Fibroblast of lung (primary cell): ENCODE measurements around the gene C2orf78. TPM values are rescaled to one million over a fixed set of nuclear protein-coding genes. Genes with fewer than 3 reads are reported as not detected.
"Not testable (repeated sequence)": the region's sequence is repeated elsewhere in the genome, so short reads cannot be mapped to it uniquely, and the experiment has no call there.

Experiments
- DNase-seq, 2 donors: peaks; one replicate each; pipeline versions ENCODE4 v3.0.0 to v3.0.0-alpha.2; 2010; ENCODE audit warnings: low read depth in 2 of 2
- H2AFZ ChIP-seq: 2 replicates; pipeline ENCODE4 v1.5.1; 2012; ENCODE audit warnings: low read length, control low read depth, inconsistent platforms
- H3K27ac ChIP-seq: 2 replicates; pipeline ENCODE4 v1.5.1; 2011; ENCODE audit warnings: low read length, control low read depth; ENCODE audit not compliant: insufficient read depth
- H3K27me3 ChIP-seq: 2 replicates; pipeline ENCODE4 v1.5.1; 2011; ENCODE audit warnings: mild to moderate bottlenecking, low read length; ENCODE audit not compliant: control insufficient read depth, insufficient read depth
- H3K36me3 ChIP-seq: 2 replicates; pipeline ENCODE4 v1.5.1; 2011; ENCODE audit warnings: low read length; ENCODE audit not compliant: control insufficient read depth, insufficient read depth
- H3K4me1 ChIP-seq: 2 replicates; pipeline ENCODE4 v1.5.1; 2011; ENCODE audit warnings: low read length; ENCODE audit not compliant: control insufficient read depth, insufficient read depth; ENCODE audit errors: extremely low read depth
- H3K4me2 ChIP-seq: 2 replicates; pipeline ENCODE4 v1.5.1; 2011; ENCODE audit warnings: low read length, control low read depth; ENCODE audit not compliant: insufficient read depth; ENCODE audit errors: extremely low read depth
- H3K4me3 ChIP-seq, 4 experiments: fragments of 200-600 bp in 1 of 4; sonication (generic) in 1 of 4; replicated peaks in 1 of 4; 2 replicates each; pipeline ENCODE4 v1.5.1; 2011 to 2016; ENCODE audit warnings: low read length in 4 of 4, low read depth in 3 of 4, mild to moderate bottlenecking in 3 of 4, control low read depth in 2 of 4, inconsistent platforms in 1 of 4, mixed read lengths in 1 of 4; ENCODE audit not compliant: insufficient read depth in 1 of 4; ENCODE audit errors: control extremely low read depth in 1 of 4
- H3K79me2 ChIP-seq: 2 replicates; pipeline ENCODE4 v1.5.1; 2012; ENCODE audit warnings: mild to moderate bottlenecking, low read length, inconsistent platforms; ENCODE audit not compliant: control insufficient read depth, insufficient read depth
- H3K9ac ChIP-seq: 2 replicates; pipeline ENCODE4 v1.5.1; 2011; ENCODE audit warnings: mild to moderate bottlenecking, low read length, control low read depth; ENCODE audit not compliant: insufficient read depth
- H3K9me3 ChIP-seq: 2 replicates; pipeline ENCODE4 v1.5.1; 2012; ENCODE audit warnings: low read depth, low read length; ENCODE audit not compliant: control insufficient read depth, insufficient read depth
- H4K20me1 ChIP-seq: 2 replicates; pipeline ENCODE4 v1.5.1; 2011; ENCODE audit warnings: low read length; ENCODE audit not compliant: control insufficient read depth, insufficient read depth; ENCODE audit errors: extremely low read depth
- EZH2 ChIP-seq: IDR thresholded peaks from 2 replicates; pipeline ENCODE4 v1.5.1; 2012; ENCODE audit warnings: low read length, control low read depth, mild to moderate bottlenecking; ENCODE audit errors: missing control alignments
- polyA plus RNA-seq, 2 donors: library from polyadenylated mRNA; depleted of rRNA in 1 of 2; stranded (reverse) in 1 of 2; unstranded in 1 of 2; fragments of >200 nt; gene quantifications; 2 replicates each; pipeline ENCODE4 v1.2.1, GENCODE V29; 2011 to 2012; ENCODE audit warnings: missing spikeins in 1 of 2
- total RNA-seq: library from RNA; depleted of rRNA; stranded (reverse); fragments of >200 nt; gene quantifications from 2 replicates; pipeline ENCODE4 v1.2.1, GENCODE V29; 2014
- TF ChIP-seq, protein P1 (sequence below), 2 donors: IDR thresholded peaks in 1 of 2; conservative IDR thresholded peaks in 1 of 2; 1 replicate in 1 of 2; 2 replicates in 1 of 2; pipeline ENCODE4 v1.5.1; 2011 to 2012; ENCODE audit warnings: low read length in 2 of 2, control low read depth in 1 of 2, inconsistent platforms in 1 of 2, low read depth in 1 of 2, mild to moderate bottlenecking in 1 of 2

The C2orf78 gene
- total and polyA plus RNA-seq, 2 donors (not counting 1 experiment from before 2014, with no cell fraction given), result not detected

DNA sequence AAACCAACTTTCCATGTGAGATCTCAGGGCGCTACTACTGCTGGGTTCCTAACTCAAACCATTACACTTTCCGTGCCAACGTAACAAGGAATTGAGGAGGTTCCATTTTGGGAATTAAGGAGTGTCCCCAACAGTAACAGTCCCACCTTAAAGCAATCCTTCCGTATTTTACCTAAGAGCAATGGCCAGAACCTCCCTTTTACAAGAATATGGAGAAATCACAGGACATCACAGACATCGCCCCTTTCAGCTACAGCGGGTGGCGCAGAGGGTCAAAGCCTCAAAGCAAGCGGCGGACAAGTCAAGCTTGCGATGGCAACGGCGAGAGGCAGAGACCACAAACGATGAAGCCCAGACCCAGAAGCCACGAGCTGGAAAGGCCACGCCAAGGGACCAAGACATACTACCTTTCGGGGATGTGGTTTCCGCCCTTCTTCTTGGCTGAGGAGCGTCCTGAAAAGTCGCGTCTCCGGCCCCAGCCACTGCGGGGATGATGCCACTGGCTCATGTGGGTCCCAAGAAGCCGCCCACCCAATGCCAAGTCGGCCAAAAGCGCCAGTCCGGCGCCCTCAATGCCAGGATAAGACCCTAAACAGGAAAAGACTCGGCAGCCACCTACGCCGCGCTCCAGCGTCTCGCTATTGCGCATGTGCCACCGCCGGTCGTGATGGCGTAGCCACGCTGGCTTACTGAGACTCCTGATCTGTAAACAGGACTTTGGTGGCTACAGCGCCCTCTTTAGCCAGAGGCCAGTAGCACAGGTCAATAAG lies 4.3 kb upstream of the C2orf78 start, which contains the start of gene DUSP11:
DUSP11 (minus strand) TSS at position 637 of the 770 bp plus-strand sequence; CDS start at position 508, 129 bp downstream.
- no peaks in the 10 kb centered on the region for H4K20me1 ChIP-seq

DNA sequence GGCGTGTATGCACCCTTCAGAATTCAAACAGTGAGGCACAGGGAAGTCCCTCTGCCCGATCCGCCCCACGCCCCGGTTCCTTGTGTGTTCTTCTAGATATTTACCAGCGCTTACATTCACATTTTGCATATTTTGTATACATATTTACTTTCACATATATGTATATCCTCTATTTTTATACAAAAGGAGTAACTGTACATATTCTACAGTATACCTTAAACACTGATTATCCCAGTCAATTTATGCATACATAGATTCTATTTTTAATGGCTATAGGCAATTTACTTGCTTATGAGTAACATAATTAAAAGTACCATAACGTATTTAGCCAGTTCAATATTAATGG lies 3.8 kb upstream of the C2orf78 start:
- H3K9ac ChIP-seq, result peak overlapping the region; percentile 93
- TF ChIP-seq, protein P1, sequence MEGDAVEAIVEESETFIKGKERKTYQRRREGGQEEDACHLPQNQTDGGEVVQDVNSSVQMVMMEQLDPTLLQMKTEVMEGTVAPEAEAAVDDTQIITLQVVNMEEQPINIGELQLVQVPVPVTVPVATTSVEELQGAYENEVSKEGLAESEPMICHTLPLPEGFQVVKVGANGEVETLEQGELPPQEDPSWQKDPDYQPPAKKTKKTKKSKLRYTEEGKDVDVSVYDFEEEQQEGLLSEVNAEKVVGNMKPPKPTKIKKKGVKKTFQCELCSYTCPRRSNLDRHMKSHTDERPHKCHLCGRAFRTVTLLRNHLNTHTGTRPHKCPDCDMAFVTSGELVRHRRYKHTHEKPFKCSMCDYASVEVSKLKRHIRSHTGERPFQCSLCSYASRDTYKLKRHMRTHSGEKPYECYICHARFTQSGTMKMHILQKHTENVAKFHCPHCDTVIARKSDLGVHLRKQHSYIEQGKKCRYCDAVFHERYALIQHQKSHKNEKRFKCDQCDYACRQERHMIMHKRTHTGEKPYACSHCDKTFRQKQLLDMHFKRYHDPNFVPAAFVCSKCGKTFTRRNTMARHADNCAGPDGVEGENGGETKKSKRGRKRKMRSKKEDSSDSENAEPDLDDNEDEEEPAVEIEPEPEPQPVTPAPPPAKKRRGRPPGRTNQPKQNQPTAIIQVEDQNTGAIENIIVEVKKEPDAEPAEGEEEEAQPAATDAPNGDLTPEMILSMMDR (conservative IDR thresholded peaks at IDR 0.05 in 1 of 2, IDR thresholded peaks at IDR 0.05 in 1 of 2; ENCODE audit: low read depth in 1 of 2, low read length in 2 of 2), result no peak
- no peak for TF ChIP-seq EZH2

More for the DNA sequence above, 4.3 kb upstream of the C2orf78 start, which contains the start of gene DUSP11:
- peak; percentile 85 to 93 for DNase-seq
- H2AFZ ChIP-seq, result peak within 1 kb of the TSS; percentile 100
- H3K36me3 ChIP-seq, result no peaks in the 10 kb centered on the region
- peak within 1 kb of the TSS; percentile 93 for H3K9ac ChIP-seq
- peak within 1 kb of the TSS; percentile 68 to 100 (median 100) for H3K4me3 ChIP-seq
- H3K4me2 ChIP-seq, result peak within 1 kb of the TSS; percentile 85
- H3K27ac ChIP-seq, result peak within 1 kb of the TSS; percentile 96
- H3K79me2 ChIP-seq, result peaks cover 21% of the 10 kb centered on the region
- H3K9me3 ChIP-seq, result no peaks in the 10 kb centered on the region
- TF ChIP-seq, protein P1 (conservative IDR thresholded peaks at IDR 0.05 in 1 of 2, IDR thresholded peaks at IDR 0.05 in 1 of 2; ENCODE audit: low read depth in 1 of 2, low read length in 2 of 2), result peak; percentile 93 to 96
- no peak for TF ChIP-seq EZH2
- H3K4me1 ChIP-seq, result no peaks in the 10 kb centered on the region
- H3K27me3 ChIP-seq, result no peaks in the 10 kb centered on the region

DNA sequence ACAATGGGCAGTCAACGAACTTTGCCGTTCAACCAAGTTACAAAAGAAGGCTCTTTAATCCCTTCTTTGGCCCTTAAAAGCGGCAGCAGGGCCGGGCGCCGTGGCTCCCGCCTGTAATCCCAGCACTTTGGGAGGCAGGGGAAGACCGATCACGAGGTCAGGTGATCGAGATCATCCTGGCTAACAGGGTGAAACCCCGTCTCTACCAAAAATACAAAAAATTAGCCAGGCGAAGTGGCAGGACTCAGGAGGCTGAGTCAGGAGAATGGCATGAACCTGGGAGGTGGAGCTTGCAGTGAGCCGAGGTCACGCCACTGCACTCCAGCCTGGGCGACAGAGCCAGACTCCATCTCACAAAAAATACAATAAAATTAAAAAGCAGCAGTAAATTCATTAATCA lies 581 bp upstream of the C2orf78 start:
- not testable (repeated sequence) for H3K36me3 ChIP-seq, H4K20me1 ChIP-seq, H3K27ac ChIP-seq, H3K9ac ChIP-seq, H3K9me3 ChIP-seq, H3K27me3 ChIP-seq, H3K4me3 ChIP-seq, H3K4me2 ChIP-seq, DNase-seq, H3K4me1 ChIP-seq, H2AFZ ChIP-seq
- peaks cover 15% of the 10 kb centered on the region for H3K79me2 ChIP-seq

More for the DNA sequence above, 3.8 kb upstream of the C2orf78 start:
- DNase-seq, result no peak
- Histone ChIP-seq H3K4me3 (peak overlapping the region; percentile 68 to 100 (median 100)), H4K20me1 (no peaks in the 10 kb centered on the region), H2AFZ (peak overlapping the region; percentile 55), H3K9me3 (no peaks in the 10 kb centered on the region), H3K79me2 (peaks cover 21% of the 10 kb centered on the region), H3K27ac (no peak overlapping the region), H3K4me2 (peak overlapping the region; percentile 11), H3K27me3 (no peaks in the 10 kb centered on the region), H3K36me3 (no peaks in the 10 kb centered on the region), H3K4me1 (no peaks in the 10 kb centered on the region)
